Endodermal cell (in vitro differentiated cells): ENCODE data around the gene LENEP. TPM values are rescaled to one million over a fixed set of nuclear protein-coding genes. Genes with fewer than 3 reads are reported as not detected.

Experiments used
- DNase-seq: peaks from one replicate; pipeline ENCODE4 v3.0.0-alpha.2; 2017
- H3K27ac ChIP-seq: 2 replicates; pipeline ENCODE4 v1.5.1; 2013; ENCODE audit warnings: mild to moderate bottlenecking, low read depth, low read length, moderate library complexity
- H3K27me3 ChIP-seq: 2 replicates; pipeline ENCODE4 v1.6.1; 2013; ENCODE audit warnings: mild to moderate bottlenecking, low read length, moderate library complexity; ENCODE audit not compliant: insufficient read depth, control insufficient read depth, poor library complexity, severe bottlenecking
- H3K36me3 ChIP-seq: 2 replicates; pipeline ENCODE4 v1.7.0; 2013; ENCODE audit warnings: mild to moderate bottlenecking, low read length, moderate library complexity; ENCODE audit not compliant: control insufficient read depth, insufficient read depth
- H3K4me1 ChIP-seq: one replicate; pipeline ENCODE4 v1.7.0; 2013; ENCODE audit warnings: low read length; ENCODE audit not compliant: control insufficient read depth, insufficient read depth
- H3K4me3 ChIP-seq: 2 replicates; pipeline ENCODE4 v1.5.1; 2013; ENCODE audit warnings: mild to moderate bottlenecking, low read length, moderate library complexity
- H3K9ac ChIP-seq: 2 replicates; pipeline ENCODE4 v1.6.1; 2013; ENCODE audit warnings: mild to moderate bottlenecking, low read length, moderate library complexity; ENCODE audit not compliant: poor library complexity, severe bottlenecking; ENCODE audit errors: extremely low read depth
- H3K9me3 ChIP-seq: 2 replicates; pipeline ENCODE4 v1.6.1; 2013; ENCODE audit warnings: mild to moderate bottlenecking, low read length, moderate library complexity; ENCODE audit not compliant: control insufficient read depth
- H3K27ac Mint-ChIP-seq: 2 replicates; pipeline ENCODE4 v1.8.0; 2020; ENCODE audit warnings: mixed read lengths
- H3K27me3 Mint-ChIP-seq: 2 replicates; pipeline ENCODE4 v1.8.0; 2021; ENCODE audit warnings: mild to moderate bottlenecking, mixed read lengths; ENCODE audit not compliant: insufficient read depth
- H3K36me3 Mint-ChIP-seq: 2 replicates; pipeline ENCODE4 v1.8.0; 2020; ENCODE audit warnings: low read depth, mixed read lengths
- H3K4me1 Mint-ChIP-seq: 2 replicates; pipeline ENCODE4 v1.8.0; 2020; ENCODE audit warnings: mixed read lengths
- H3K4me3 Mint-ChIP-seq: 2 replicates; pipeline ENCODE4 v1.8.0; 2020; ENCODE audit warnings: mild to moderate bottlenecking, moderate library complexity, mixed read lengths
- H3K9me3 Mint-ChIP-seq: 2 replicates; pipeline ENCODE4 v1.8.0; 2020; ENCODE audit warnings: mild to moderate bottlenecking, mixed read lengths
- CTCF ChIP-seq: fragments of 200-600 bp; sonication (generic); conservative IDR thresholded peaks from 2 replicates; pipeline ENCODE4 v1.5.0; 2021; ENCODE audit warnings: antibody characterized with exemption, mild to moderate bottlenecking
- WGBS, 2 experiments: methylation state at CpG; one replicate each; pipeline versions ENCODE4 v1.1.5 to v1.1.7; 2013; ENCODE audit warnings: missing lambda C conversion rate in 2 of 2, mixed read lengths in 1 of 2; ENCODE audit not compliant: insufficient coverage in 1 of 2, insufficient read length in 1 of 2; 5-methylcytosine and 5-hydroxymethylcytosine counted together
- total RNA-seq, 2 donors: library from RNA; stranded (reverse); fragmentation: NEBNext Ultra II Directional in 1 of 2; extraction: Animal tissue kit (Norgen Biotek cat#: 25700) in 1 of 2; gene quantifications; 2 replicates in 1 of 2; 3 replicates in 1 of 2; pipeline ENCODE4 v1.2.1, GENCODE V29; 2021

The LENEP gene
- total RNA-seq, 2 donors from 2014 or later, result 2.0 TPM; not detected in 1

GRCh38 chr1:154955039-154955717 is 38.2 kb upstream of the LENEP start:
- Histone ChIP-seq H3K9me3 (no peaks in the 10 kb centered on the region), H3K4me3 (peak overlapping the region; percentile 94), H3K36me3 (peaks cover 28% of the 10 kb centered on the region), H3K9ac (peak overlapping the region; percentile 95), H3K27me3 (no peaks in the 10 kb centered on the region), H3K27ac (peak overlapping the region; percentile 97), H3K4me1 (peaks cover 19% of the 10 kb centered on the region)
- Mint-ChIP-seq H3K27me3 (no peaks in the 10 kb centered on the region), H3K4me1 (peaks cover 44% of the 10 kb centered on the region), H3K9me3 (no peaks in the 10 kb centered on the region), H3K36me3 (peaks cover 17% of the 10 kb centered on the region), H3K4me3 (peak overlapping the region; percentile 75), H3K27ac (peak overlapping the region; percentile 99)
- 8 to 31% methylated on average over 2 to 4 of the region's 4 CpGs for WGBS, 2 experiments
- peak; percentile 81 for DNase-seq
- TF ChIP-seq CTCF, result no peak

GRCh38 chr1:154955718-154956543 is 37.5 kb upstream of the LENEP start, which contains the start of gene PBXIP1:
Gene PBXIP1, minus strand, starts transcription at chr1:154956099. Its CDS starts 2,378 bp downstream, at chr1:154953721.
- peaks cover 19% of the 10 kb centered on the region for H3K4me1 ChIP-seq
- Mint-ChIP-seq H3K27ac (peak within 1 kb of the TSS; percentile 99), H3K27me3 (no peaks in the 10 kb centered on the region), H3K4me3 (peak within 1 kb of the TSS; percentile 75), H3K36me3 (peaks cover 14% of the 10 kb centered on the region), H3K9me3 (no peaks in the 10 kb centered on the region), H3K4me1 (peaks cover 49% of the 10 kb centered on the region)
- H3K27ac ChIP-seq, result peak within 1 kb of the TSS; percentile 97
- H3K36me3 ChIP-seq, result peaks cover 22% of the 10 kb centered on the region
- TF ChIP-seq CTCF, result peak; percentile 55
- H3K9me3 ChIP-seq, result no peaks in the 10 kb centered on the region
- peak within 1 kb of the TSS; percentile 94 for H3K4me3 ChIP-seq
- WGBS, 2 experiments, result 1% methylated on average over 9 to 18 of the region's 18 CpGs
- H3K27me3 ChIP-seq, result no peaks in the 10 kb centered on the region
- DNase-seq, result peak; percentile 97
- H3K9ac ChIP-seq, result peak within 1 kb of the TSS; percentile 95

GRCh38 chr1:154956544-154956941 is 36.8 kb upstream of the LENEP start:
- H3K36me3 Mint-ChIP-seq, result peaks cover 14% of the 10 kb centered on the region
- H3K4me3 Mint-ChIP-seq, result peak overlapping the region; percentile 75
- Histone ChIP-seq H3K4me3 (peak overlapping the region; percentile 94), H3K36me3 (peaks cover 17% of the 10 kb centered on the region), H3K9me3 (no peaks in the 10 kb centered on the region), H3K4me1 (peaks cover 19% of the 10 kb centered on the region), H3K27me3 (no peaks in the 10 kb centered on the region), H3K27ac (peak overlapping the region; percentile 97), H3K9ac (peak overlapping the region; percentile 95)
- no peaks in the 10 kb centered on the region for H3K27me3 Mint-ChIP-seq
- peak; percentile 68 for DNase-seq
- WGBS, 2 experiments, result 14 to 60% methylated on average over 1 to 6 of the region's 6 CpGs
- peak overlapping the region; percentile 99 for H3K27ac Mint-ChIP-seq
- peaks cover 52% of the 10 kb centered on the region for H3K4me1 Mint-ChIP-seq
- no peaks in the 10 kb centered on the region for H3K9me3 Mint-ChIP-seq
- TF ChIP-seq CTCF, result no peak
